ENCODE results near the gene MYOM1.

MYOM1 gene

DNA sequence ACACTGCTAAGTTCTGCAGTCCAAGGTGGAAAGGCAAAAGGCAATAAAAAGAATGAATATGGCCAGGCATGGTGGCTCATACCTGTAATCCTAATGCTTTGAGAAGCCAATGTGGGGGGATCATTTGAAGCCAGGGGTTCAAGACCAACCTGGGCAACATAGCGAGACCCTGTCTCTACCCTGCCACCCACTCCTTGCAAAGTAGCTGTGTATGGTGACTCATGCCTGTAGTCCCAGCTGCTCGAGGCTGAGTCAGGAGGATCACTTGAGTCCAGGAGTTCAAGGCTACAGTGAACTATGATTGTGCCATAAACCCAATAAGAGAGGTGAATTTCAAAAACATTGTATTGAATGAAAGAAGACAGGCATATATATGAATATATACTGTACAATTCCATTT, 44.6 kb upstream of the MYOM1 start:
- no peak for DNase-seq (ENCODE audit: extremely low read depth, insufficient read length)
- Histone ChIP-seq H3K4me3 (replicated peaks; ENCODE audit: low read depth, low read length) (no peak overlapping the region), H3K27me3 (replicated peaks; ENCODE audit: control insufficient read depth, insufficient read depth, low read length) (no peaks in the 10 kb centered on the region), H3K36me3 (ENCODE audit: control insufficient read depth, insufficient read depth, low read length) (no peaks in the 10 kb centered on the region; the same call in 1 of the 2 replicates)
- TF ChIP-seq CTCF (IDR thresholded peaks at IDR 0.05; ENCODE audit: insufficient read depth, low read length, poor library complexity, severe bottlenecking), result no peak

DNA sequence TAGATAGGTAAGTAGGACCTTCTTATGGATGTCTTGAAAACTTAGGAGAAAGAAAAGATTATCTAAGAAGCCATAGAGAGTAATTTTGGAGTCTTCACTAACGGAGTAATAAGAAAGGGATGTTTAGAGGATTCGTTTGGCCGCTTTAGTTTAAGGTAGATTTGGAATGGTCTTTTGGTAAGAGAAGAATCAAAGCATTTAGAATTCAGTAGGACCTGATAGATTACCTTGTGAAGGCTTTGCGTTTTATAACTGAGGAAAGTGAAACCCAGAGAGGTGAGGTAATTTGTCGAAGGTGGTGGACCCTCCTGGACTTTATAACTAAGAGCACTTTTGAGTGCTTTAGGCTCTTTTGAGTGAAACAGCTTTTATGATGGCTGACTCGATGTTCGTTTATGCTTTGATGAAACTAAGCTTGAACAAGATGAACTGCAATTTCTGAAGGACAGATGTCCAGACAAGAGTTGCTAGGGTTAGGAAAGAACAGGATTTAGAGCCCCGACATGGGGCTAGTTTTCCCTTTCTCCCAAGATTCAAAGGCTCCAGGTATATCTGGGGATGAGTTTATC, 43.4 kb upstream of the MYOM1 start:
- peak overlapping the region; percentile 90 for H3K4me3 ChIP-seq (replicated peaks; ENCODE audit: low read depth, low read length)
- DNase-seq (ENCODE audit: extremely low read depth, insufficient read length), result no peak
- H3K36me3 ChIP-seq (ENCODE audit: control insufficient read depth, insufficient read depth, low read length), result no peaks in the 10 kb centered on the region
- no peak for TF ChIP-seq CTCF (IDR thresholded peaks at IDR 0.05; ENCODE audit: insufficient read depth, low read length, poor library complexity, severe bottlenecking)
- no peaks in the 10 kb centered on the region for H3K27me3 ChIP-seq (replicated peaks; ENCODE audit: control insufficient read depth, insufficient read depth, low read length)

DNA sequence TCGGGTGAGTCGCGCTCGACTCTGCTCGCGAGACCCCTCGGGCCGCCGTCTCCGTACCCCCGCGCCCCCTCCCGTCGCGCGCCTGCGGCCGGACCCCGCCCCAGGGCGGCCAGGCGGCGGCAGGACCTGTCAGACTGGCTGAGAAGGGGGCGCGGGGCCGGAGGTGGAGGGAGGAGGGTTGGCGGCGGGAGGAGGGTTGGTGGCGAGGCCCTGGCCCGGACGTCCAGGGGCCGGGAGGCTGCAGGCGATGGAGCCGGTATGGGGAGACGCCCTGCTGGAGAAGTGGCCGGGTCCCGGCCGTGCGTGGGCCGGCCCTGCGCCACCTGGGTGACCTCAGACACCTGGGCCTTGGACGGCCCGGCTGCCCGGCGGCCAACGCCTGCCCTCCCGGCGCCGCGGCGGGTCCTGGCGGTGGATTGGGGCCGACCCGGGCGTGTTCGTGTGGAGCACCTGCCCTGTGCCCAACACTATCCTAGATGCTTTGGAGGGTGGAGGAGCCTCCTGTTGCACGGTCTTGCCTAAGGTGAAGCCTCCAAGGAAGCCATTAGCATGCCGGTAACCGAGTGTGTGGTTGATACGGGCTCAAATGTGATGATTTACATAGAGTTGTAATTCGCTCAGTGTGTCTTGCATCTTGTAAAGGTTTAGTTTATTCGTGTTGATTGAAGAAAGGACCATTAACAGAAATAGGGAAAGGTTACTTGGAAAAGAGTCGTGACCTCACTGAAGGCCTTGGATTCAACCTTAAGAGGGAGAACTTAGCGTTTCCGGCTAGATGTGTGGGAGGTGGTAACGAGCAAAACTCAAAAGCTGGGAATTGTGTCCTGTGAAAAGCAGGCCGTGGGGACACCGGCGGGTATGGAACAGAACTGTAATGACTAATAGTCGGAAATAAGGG, 42.7 kb upstream of the MYOM1 start:
- Histone ChIP-seq H3K36me3 (ENCODE audit: control insufficient read depth, insufficient read depth, low read length) (peaks cover 2% of the 10 kb centered on the region; the same call in 1 of the 2 replicates), H3K27me3 (replicated peaks; ENCODE audit: control insufficient read depth, insufficient read depth, low read length) (no peaks in the 10 kb centered on the region), H3K4me3 (replicated peaks; ENCODE audit: low read depth, low read length) (peak overlapping the region; percentile 90)
- TF ChIP-seq CTCF (IDR thresholded peaks at IDR 0.05; ENCODE audit: insufficient read depth, low read length, poor library complexity, severe bottlenecking), result no peak
- no peak for DNase-seq (ENCODE audit: extremely low read depth, insufficient read length)

GRCh38 chr18:3261373-3262233, 41.8 kb upstream of the MYOM1 start, which contains the start of gene MYL12B:
TSS of gene MYL12B (plus strand) at chr18:3262133. CDS start at chr18:3272899, 10,766 bp downstream.
- peak; percentile 90 for DNase-seq (ENCODE audit: extremely low read depth, insufficient read length)
- H3K36me3 ChIP-seq (ENCODE audit: control insufficient read depth, insufficient read depth, low read length), result peaks cover 2% of the 10 kb centered on the region
- TF ChIP-seq CTCF (IDR thresholded peaks at IDR 0.05; ENCODE audit: insufficient read depth, low read length, poor library complexity, severe bottlenecking), result no peak
- peak within 1 kb of the TSS; percentile 90 for H3K4me3 ChIP-seq (replicated peaks; ENCODE audit: low read depth, low read length)
- no peaks in the 10 kb centered on the region for H3K27me3 ChIP-seq (replicated peaks; ENCODE audit: control insufficient read depth, insufficient read depth, low read length)

DNA sequence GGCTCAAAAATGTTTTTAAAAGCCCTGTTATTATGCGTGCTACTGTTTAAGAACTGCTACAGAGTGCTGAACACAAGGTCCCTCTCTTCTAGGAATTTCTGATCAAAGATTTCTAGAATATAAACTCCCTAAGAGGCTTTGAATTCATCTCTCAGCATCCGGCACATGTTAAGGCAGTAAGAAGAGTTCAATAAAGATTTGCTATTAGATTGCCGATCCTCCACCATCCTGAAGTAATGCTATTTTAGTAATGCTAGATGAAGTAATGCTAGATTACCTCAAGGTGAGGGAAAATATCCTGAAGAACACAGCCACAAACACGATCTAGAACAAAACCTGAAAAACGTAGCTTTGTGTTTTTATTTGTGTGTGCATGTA, 41.2 kb upstream of the MYOM1 start:
- no peaks in the 10 kb centered on the region for H3K27me3 ChIP-seq (replicated peaks; ENCODE audit: control insufficient read depth, insufficient read depth, low read length)
- H3K36me3 ChIP-seq (ENCODE audit: control insufficient read depth, insufficient read depth, low read length), result peaks cover 2% of the 10 kb centered on the region
- no peak for TF ChIP-seq CTCF (IDR thresholded peaks at IDR 0.05; ENCODE audit: insufficient read depth, low read length, poor library complexity, severe bottlenecking)
- H3K4me3 ChIP-seq (replicated peaks; ENCODE audit: low read depth, low read length), result peak overlapping the region; percentile 90
- no peak for DNase-seq (ENCODE audit: extremely low read depth, insufficient read length)
